Fibroblast of lung (primary cell): ENCODE measurements around the gene NUDC. TPM values are rescaled to one million over a fixed set of nuclear protein-coding genes. Genes with fewer than 3 reads are reported as not detected.

ENCODE experiments used
- DNase-seq, 2 donors: peaks; one replicate each; pipeline versions ENCODE4 v3.0.0 to v3.0.0-alpha.2; 2010; ENCODE audit warnings: low read depth in 2 of 2
- H2AFZ ChIP-seq: 2 replicates; pipeline ENCODE4 v1.5.1; 2012; ENCODE audit warnings: low read length, control low read depth, inconsistent platforms
- H3K27ac ChIP-seq: 2 replicates; pipeline ENCODE4 v1.5.1; 2011; ENCODE audit warnings: low read length, control low read depth; ENCODE audit not compliant: insufficient read depth
- H3K27me3 ChIP-seq: 2 replicates; pipeline ENCODE4 v1.5.1; 2011; ENCODE audit warnings: mild to moderate bottlenecking, low read length; ENCODE audit not compliant: control insufficient read depth, insufficient read depth
- H3K36me3 ChIP-seq: 2 replicates; pipeline ENCODE4 v1.5.1; 2011; ENCODE audit warnings: low read length; ENCODE audit not compliant: control insufficient read depth, insufficient read depth
- H3K4me1 ChIP-seq: 2 replicates; pipeline ENCODE4 v1.5.1; 2011; ENCODE audit warnings: low read length; ENCODE audit not compliant: control insufficient read depth, insufficient read depth; ENCODE audit errors: extremely low read depth
- H3K4me2 ChIP-seq: 2 replicates; pipeline ENCODE4 v1.5.1; 2011; ENCODE audit warnings: low read length, control low read depth; ENCODE audit not compliant: insufficient read depth; ENCODE audit errors: extremely low read depth
- H3K4me3 ChIP-seq, 4 experiments: fragments of 200-600 bp in 1 of 4; sonication (generic) in 1 of 4; replicated peaks in 1 of 4; 2 replicates each; pipeline ENCODE4 v1.5.1; 2011 to 2016; ENCODE audit warnings: low read length in 4 of 4, low read depth in 3 of 4, mild to moderate bottlenecking in 3 of 4, control low read depth in 2 of 4, inconsistent platforms in 1 of 4, mixed read lengths in 1 of 4; ENCODE audit not compliant: insufficient read depth in 1 of 4; ENCODE audit errors: control extremely low read depth in 1 of 4
- H3K79me2 ChIP-seq: 2 replicates; pipeline ENCODE4 v1.5.1; 2012; ENCODE audit warnings: mild to moderate bottlenecking, low read length, inconsistent platforms; ENCODE audit not compliant: control insufficient read depth, insufficient read depth
- H3K9ac ChIP-seq: 2 replicates; pipeline ENCODE4 v1.5.1; 2011; ENCODE audit warnings: mild to moderate bottlenecking, low read length, control low read depth; ENCODE audit not compliant: insufficient read depth
- H3K9me3 ChIP-seq: 2 replicates; pipeline ENCODE4 v1.5.1; 2012; ENCODE audit warnings: low read depth, low read length; ENCODE audit not compliant: control insufficient read depth, insufficient read depth
- H4K20me1 ChIP-seq: 2 replicates; pipeline ENCODE4 v1.5.1; 2011; ENCODE audit warnings: low read length; ENCODE audit not compliant: control insufficient read depth, insufficient read depth; ENCODE audit errors: extremely low read depth
- CTCF ChIP-seq, 2 donors: IDR thresholded peaks in 1 of 2; conservative IDR thresholded peaks in 1 of 2; 1 replicate in 1 of 2; 2 replicates in 1 of 2; pipeline ENCODE4 v1.5.1; 2011 to 2012; ENCODE audit warnings: low read length in 2 of 2, control low read depth in 1 of 2, inconsistent platforms in 1 of 2, low read depth in 1 of 2, mild to moderate bottlenecking in 1 of 2
- EZH2 ChIP-seq: IDR thresholded peaks from 2 replicates; pipeline ENCODE4 v1.5.1; 2012; ENCODE audit warnings: low read length, control low read depth, mild to moderate bottlenecking; ENCODE audit errors: missing control alignments
- polyA plus RNA-seq, 2 donors: library from polyadenylated mRNA; depleted of rRNA in 1 of 2; stranded (reverse) in 1 of 2; unstranded in 1 of 2; fragments of >200 nt; gene quantifications; 2 replicates each; pipeline ENCODE4 v1.2.1, GENCODE V29; 2011 to 2012; ENCODE audit warnings: missing spikeins in 1 of 2
- total RNA-seq: library from RNA; depleted of rRNA; stranded (reverse); fragments of >200 nt; gene quantifications from 2 replicates; pipeline ENCODE4 v1.2.1, GENCODE V29; 2014

Gene NUDC
- total and polyA plus RNA-seq, 2 donors (not counting 1 experiment from before 2014, with no cell fraction given), result 21.5 to 41.5 TPM

- DNase-seq, result no peak
- Histone ChIP-seq H3K9ac (no peak overlapping the region), H3K9me3 (no peaks in the 10 kb centered on the region), H2AFZ (no peak overlapping the region), H3K27ac (no peak overlapping the region), H3K79me2 (peaks cover 13% of the 10 kb centered on the region), H3K4me1 (no peaks in the 10 kb centered on the region), H3K4me2 (no peak overlapping the region), H3K4me3 (no peak overlapping the region), H4K20me1 (no peaks in the 10 kb centered on the region), H3K36me3 (peaks cover 19% of the 10 kb centered on the region), H3K27me3 (no peaks in the 10 kb centered on the region)
- no peak for TF ChIP-seq CTCF (conservative IDR thresholded peaks at IDR 0.05 in 1 of 2, IDR thresholded peaks at IDR 0.05 in 1 of 2; ENCODE audit: low read depth in 1 of 2, low read length in 2 of 2)
- no peak for TF ChIP-seq EZH2
Measured at GRCh38 chr1:26938004-26938658, 16.6 kb downstream of the NUDC start.

- H3K9ac ChIP-seq, result no peak overlapping the region
Measured at GRCh38 chr1:26938659-26939025, 17.1 kb downstream of the NUDC start.

GRCh38 chr1:26941311-26941710 is 19.8 kb downstream of the NUDC start:
- no peak overlapping the region for H3K27ac ChIP-seq
- peaks cover 13% of the 10 kb centered on the region for H3K79me2 ChIP-seq
- H3K4me3 ChIP-seq, result no peak overlapping the region
- peaks cover 20% of the 10 kb centered on the region for H3K36me3 ChIP-seq
- no peak overlapping the region for H3K9ac ChIP-seq
- H4K20me1 ChIP-seq, result no peaks in the 10 kb centered on the region
- no peak overlapping the region for H3K4me2 ChIP-seq
- H3K4me1 ChIP-seq, result no peaks in the 10 kb centered on the region
- H3K27me3 ChIP-seq, result no peaks in the 10 kb centered on the region
- H3K9me3 ChIP-seq, result no peaks in the 10 kb centered on the region
- TF ChIP-seq CTCF (conservative IDR thresholded peaks at IDR 0.05 in 1 of 2, IDR thresholded peaks at IDR 0.05 in 1 of 2; ENCODE audit: low read depth in 1 of 2, low read length in 2 of 2) (no peak), EZH2 (no peak)
- no peak overlapping the region for H2AFZ ChIP-seq
- no peak for DNase-seq

More at GRCh38 chr1:26938659-26939025, 17.1 kb downstream of the NUDC start:
- TF ChIP-seq EZH2 (no peak), CTCF (conservative IDR thresholded peaks at IDR 0.05 in 1 of 2, IDR thresholded peaks at IDR 0.05 in 1 of 2; ENCODE audit: low read depth in 1 of 2, low read length in 2 of 2) (no peak)
- Histone ChIP-seq H4K20me1 (no peaks in the 10 kb centered on the region), H3K36me3 (peaks cover 18% of the 10 kb centered on the region), H3K27ac (no peak overlapping the region), H3K4me3 (no peak overlapping the region), H3K9me3 (no peaks in the 10 kb centered on the region), H2AFZ (no peak overlapping the region), H3K4me1 (no peaks in the 10 kb centered on the region), H3K4me2 (no peak overlapping the region), H3K27me3 (no peaks in the 10 kb centered on the region), H3K79me2 (peaks cover 13% of the 10 kb centered on the region)
- no peak for DNase-seq
